MCF 10A (cell line): Measurements from ENCODE around the gene ADSS2. TPM values are rescaled to one million over a fixed set of nuclear protein-coding genes. Genes with fewer than 3 reads are reported as not detected.
A peak's percentile ranks its signal among the peaks of the same experiment; 100 is the strongest.

ENCODE experiments used
- BruUV-seq: library from RNA; stranded (reverse); fragments of 400-500 nt; replicated peaks from 2 replicates; lab custom pipeline; 2021; lab: Mats Ljungman, UMichigan
- CTCF ChIA-PET: fragments of 300-600 bp; sonication (Branson Sonifier 250); formaldehyde crosslinking; extraction: SDS; loops from one replicate; lab custom pipeline; 2021; ENCODE audit warnings: antibody characterized with exemption, inconsistent platforms; lab: Yijun Ruan, JAX
- POLR2A ChIA-PET: fragments of 300-600, 350-650 bp; sonication (Branson Sonifier 250); formaldehyde crosslinking; extraction: SDS; loops from one replicate; lab custom pipeline; 2020; ENCODE audit warnings: antibody characterized with exemption, inconsistent platforms; lab: Yijun Ruan, JAX
- DNase-seq: peaks from one replicate; pipeline ENCODE4 v3.0.0-alpha.2; 2018; ENCODE audit not compliant: unreplicated experiment
- H3K27ac Mint-ChIP-seq: one replicate; pipeline ENCODE4 v1.8.0; 2022; ENCODE audit warnings: mild to moderate bottlenecking, low read depth, mixed read lengths; ENCODE audit not compliant: unreplicated experiment
- H3K27me3 Mint-ChIP-seq: one replicate; pipeline ENCODE4 v1.8.0; 2022; ENCODE audit warnings: mixed read lengths; ENCODE audit not compliant: insufficient read depth, unreplicated experiment
- H3K36me3 Mint-ChIP-seq: one replicate; pipeline ENCODE4 v1.8.0; 2022; ENCODE audit warnings: mild to moderate bottlenecking, moderate library complexity, mixed read lengths; ENCODE audit not compliant: insufficient read depth, unreplicated experiment
- H3K4me1 Mint-ChIP-seq: one replicate; pipeline ENCODE4 v1.8.0; 2022; ENCODE audit warnings: mixed read lengths; ENCODE audit not compliant: insufficient read depth, unreplicated experiment
- H3K4me3 Mint-ChIP-seq: one replicate; pipeline ENCODE4 v1.8.0; 2022; ENCODE audit warnings: mild to moderate bottlenecking, moderate library complexity, mixed read lengths; ENCODE audit not compliant: unreplicated experiment
- H3K9me3 Mint-ChIP-seq: one replicate; pipeline ENCODE4 v1.8.0; 2022; ENCODE audit warnings: mixed read lengths; ENCODE audit not compliant: unreplicated experiment
- CTCF ChIP-seq: fragments of 200-600 bp; IDR thresholded peaks from one replicate; pipeline ENCODE4 v1.8.0; 2022; ENCODE audit warnings: antibody characterized with exemption, mild to moderate bottlenecking; ENCODE audit not compliant: unreplicated experiment
- intact Hi-C: fragments of 100-400 bp; cut with micrococcal nuclease; formaldehyde crosslinking; loops from 2 replicates; pipeline ENCODE4 v1.14.1; 2022
- total RNA-seq: library from RNA; stranded (reverse); gene quantifications from 2 replicates; pipeline ENCODE4 v1.2.3, GENCODE V29; 2022

ADSS2 gene
- total RNA-seq, 1 experiment from 2014 or later: 87.5 TPM

DNA sequence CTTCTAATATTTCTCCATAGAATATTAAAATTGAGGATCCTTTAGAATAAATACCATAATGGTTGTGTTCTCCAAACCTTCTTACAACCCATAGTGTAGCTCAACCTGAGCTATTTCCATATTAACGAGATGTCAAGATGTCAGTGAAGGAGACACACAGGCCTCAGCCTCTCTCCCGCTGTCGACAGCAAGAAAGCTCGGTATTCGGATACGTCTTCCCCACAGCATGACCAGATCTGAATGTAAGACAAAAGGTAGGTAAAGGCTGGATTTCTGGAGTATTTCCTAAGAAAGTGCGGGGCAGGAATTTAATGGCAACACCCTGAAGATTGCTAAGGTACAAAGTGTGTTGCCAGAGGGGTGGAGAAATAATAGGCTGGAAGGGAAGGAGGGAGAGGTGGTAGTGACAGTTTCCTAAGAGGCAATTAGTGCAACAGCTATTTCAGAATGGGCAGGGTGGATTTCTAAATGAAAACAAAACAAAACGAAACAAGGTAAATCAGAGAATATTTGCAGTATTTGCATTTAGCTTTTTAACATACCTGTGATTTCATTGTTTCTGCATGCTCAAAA is 1.7 kb downstream of the ADSS2 start:
- no peaks in the 10 kb centered on the region for H3K27me3 Mint-ChIP-seq
- H3K27ac Mint-ChIP-seq: peak overlapping the region; percentile 69
- no peak for TF ChIP-seq CTCF
- peaks cover 54% of the 10 kb centered on the region for H3K4me1 Mint-ChIP-seq
- DNase-seq: no peak
- intact Hi-C loops: loop anchor here (2.0 to 10.0 kb wide), 5 partner anchors 98 to 522 kb away; partner anchors contain the start of gene COX20
- POLR2A ChIA-PET: interaction anchor here (0.6 to 8.1 kb wide), 38 partner anchors 8 to 602 kb away, joined by 3 to 61 read pairs (median 4); partner anchors contain the start of genes COX20 and HNRNPU
- BruUV-seq: no TSS peak
- CTCF ChIA-PET: interaction anchor here (0.5 to 3.1 kb wide), 12 partner anchors 11 to 522 kb away, joined by 3 to 12 read pairs (median 4); no protein-coding TSS in a partner anchor
- peaks cover 5% of the 10 kb centered on the region for H3K36me3 Mint-ChIP-seq
- no peaks in the 10 kb centered on the region for H3K9me3 Mint-ChIP-seq
- peak overlapping the region; percentile 70 for H3K4me3 Mint-ChIP-seq

GRCh38 chr1:244448279-244449036 is 3.3 kb downstream of the ADSS2 start:
- Mint-ChIP-seq H3K4me3 (peak overlapping the region; percentile 70), H3K27ac (peak overlapping the region; percentile 69), H3K4me1 (peaks cover 60% of the 10 kb centered on the region), H3K27me3 (no peaks in the 10 kb centered on the region), H3K36me3 (peaks cover 10% of the 10 kb centered on the region), H3K9me3 (no peaks in the 10 kb centered on the region)
- CTCF ChIA-PET: interaction anchor here (0.6 to 3.1 kb wide), 9 partner anchors 24 to 348 kb away, joined by 3 to 10 read pairs (median 5); no protein-coding TSS in a partner anchor
- BruUV-seq: no TSS peak
- intact Hi-C loops: no loop called here
- TF ChIP-seq CTCF: no peak
- no peak for DNase-seq
- POLR2A ChIA-PET: interaction anchor here (0.6 to 8.1 kb wide), 17 partner anchors 10 to 1192 kb away, joined by 3 to 61 read pairs (median 5); partner anchors contain the start of genes COX20, HNRNPU and SDCCAG8

GRCh38 chr1:244447552-244447951 is 4.2 kb downstream of the ADSS2 start:
- Mint-ChIP-seq H3K4me3 (no peak overlapping the region), H3K27me3 (no peaks in the 10 kb centered on the region), H3K9me3 (no peaks in the 10 kb centered on the region), H3K4me1 (peaks cover 65% of the 10 kb centered on the region), H3K36me3 (peaks cover 11% of the 10 kb centered on the region), H3K27ac (peak overlapping the region; percentile 47)
- ChIA-PET CTCF (interaction anchor here (0.6 to 3.9 kb wide), 9 partner anchors 12 to 349 kb away, joined by 3 to 13 read pairs (median 4); no protein-coding TSS in a partner anchor), POLR2A (interaction anchor here (0.7 to 8.1 kb wide), 16 partner anchors 9 to 1192 kb away, joined by 3 to 61 read pairs (median 5); partner anchors contain the start of genes HNRNPU and SDCCAG8)
- BruUV-seq: no TSS peak
- intact Hi-C loops: no loop called here
- DNase-seq: no peak
- no peak for TF ChIP-seq CTCF

DNA sequence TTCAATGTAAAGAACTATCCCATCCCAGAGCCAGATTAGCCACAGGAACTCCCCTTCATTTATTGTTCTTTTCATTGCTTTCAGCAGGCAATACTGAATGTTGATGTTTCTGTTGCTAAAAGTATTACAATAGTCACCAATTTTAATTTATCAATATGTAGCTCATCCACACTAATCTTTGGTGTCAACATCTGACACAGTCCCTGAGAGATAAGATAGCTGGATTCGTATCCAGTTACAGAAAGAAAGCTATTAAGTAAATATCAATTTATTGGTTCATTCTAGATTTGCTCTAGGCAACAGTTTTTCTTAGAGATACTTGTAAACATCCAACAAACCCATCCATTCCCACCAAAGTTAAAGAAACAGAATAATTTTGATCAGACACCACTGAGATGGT is 4.7 kb downstream of the ADSS2 start:
- peaks cover 11% of the 10 kb centered on the region for H3K36me3 Mint-ChIP-seq
- peaks cover 66% of the 10 kb centered on the region for H3K4me1 Mint-ChIP-seq
- ChIA-PET CTCF (interaction anchor here (0.6 to 3.9 kb wide), 5 partner anchors 11 to 350 kb away, joined by 3 to 13 read pairs (median 4); no protein-coding TSS in a partner anchor), POLR2A (interaction anchor here (0.6 to 8.1 kb wide), 17 partner anchors 8 to 1191 kb away, joined by 3 to 61 read pairs (median 5); partner anchors contain the start of gene SDCCAG8)
- intact Hi-C loops: no loop called here
- TF ChIP-seq CTCF: no peak
- H3K27me3 Mint-ChIP-seq: no peaks in the 10 kb centered on the region
- no peak for DNase-seq
- H3K27ac Mint-ChIP-seq: peak overlapping the region; percentile 47
- BruUV-seq: no TSS peak
- no peak overlapping the region for H3K4me3 Mint-ChIP-seq
- H3K9me3 Mint-ChIP-seq: no peaks in the 10 kb centered on the region
